GM12878 (cell line): Measurements from ENCODE around the gene TMEM181. TPM values are rescaled to one million over a fixed set of nuclear protein-coding genes. Genes with fewer than 3 reads are reported as not detected.
"Not testable (repeated sequence)": the region's sequence is repeated elsewhere in the genome, so short reads cannot be mapped to it uniquely, and the experiment has no call there.

Source experiments
- ATAC-seq: fragments of 200-7000 bp; cut with Tn5 transposase; 3 replicates; pipeline ENCODE4 v1.9.1; 2020; ENCODE audit warnings: mild to moderate bottlenecking, moderate library complexity
- BruUV-seq: library from RNA; stranded (reverse); fragments of 400-500 nt; replicated peaks from 2 replicates; lab custom pipeline; 2021; lab: Mats Ljungman, UMichigan
- CTCF ChIA-PET: fragments of 300-600 bp; sonication (Branson Sonifier 250); formaldehyde crosslinking; extraction: SDS; loops from one replicate; lab custom pipeline; 2021; ENCODE audit warnings: inconsistent platforms; lab: Yijun Ruan, JAX
- POLR2A ChIA-PET: fragments of 350-600 bp; formaldehyde crosslinking; extraction: SDS; loops from one replicate; lab custom pipeline; 2021; ENCODE audit warnings: inconsistent platforms; lab: Charles Lee
- RAD21 ChIA-PET: fragments of 300-600 bp; sonication (Branson Sonifier 250); formaldehyde crosslinking; loops from one replicate; lab custom pipeline; 2023; ENCODE audit warnings: antibody characterized with exemption; ENCODE audit not compliant: unreplicated experiment; lab: Charles Lee
- SMC1A ChIA-PET: fragments of 300-600 bp; sonication (Branson Sonifier 250); formaldehyde crosslinking; loops from one replicate; lab custom pipeline; 2023; ENCODE audit not compliant: unreplicated experiment, uncharacterized antibody; lab: Charles Lee
- DNase-seq: peaks from one replicate; pipeline ENCODE4 v3.0.0-alpha.2; 2011; ENCODE audit warnings: low read depth, low spot score
- FAIRE-seq: peaks from 3 replicates; lab custom pipeline; 2011; peaks lifted over from hg19 to GRCh38; lab: Jason Lieb, UNC
- H2AFZ ChIP-seq: 2 replicates; pipeline ENCODE4 v1.6.0; 2011; ENCODE audit warnings: low read depth, low read length, control low read depth; ENCODE audit not compliant: control insufficient read depth
- H3K27ac ChIP-seq: 2 replicates; pipeline ENCODE4 v1.5.1; 2011; ENCODE audit warnings: control low read depth; ENCODE audit not compliant: control insufficient read depth, insufficient read depth
- H3K27me3 ChIP-seq, 2 experiments: replicated peaks in 1 of 2; 2 replicates each; pipeline versions ENCODE4 v1.6.0 to v1.6.1; 2011; ENCODE audit warnings: low read length in 1 of 2; ENCODE audit not compliant: control insufficient read depth in 2 of 2, insufficient read depth in 2 of 2
- H3K36me3 ChIP-seq, 2 experiments: 2 replicates each; pipeline ENCODE4 v1.5.1; 2011; ENCODE audit warnings: low read length in 1 of 2; ENCODE audit not compliant: control insufficient read depth in 2 of 2, insufficient read depth in 2 of 2
- H3K4me1 ChIP-seq: 2 replicates; pipeline ENCODE4 v1.6.1; 2011; ENCODE audit warnings: mild to moderate bottlenecking, low read length, moderate library complexity, mixed read lengths; ENCODE audit not compliant: control insufficient read depth, insufficient read depth
- H3K4me2 ChIP-seq: 2 replicates; pipeline ENCODE4 v1.6.0; 2011; ENCODE audit warnings: control low read depth; ENCODE audit not compliant: control insufficient read depth, insufficient read depth
- H3K4me3 ChIP-seq: fragments of 200-600 bp; sonication (generic); 2 replicates; pipeline ENCODE4 v1.5.1; 2016
- H3K79me2 ChIP-seq: 2 replicates; pipeline ENCODE4 v1.6.0; 2011; ENCODE audit warnings: low read length; ENCODE audit not compliant: control insufficient read depth, insufficient read depth
- H3K9ac ChIP-seq: 2 replicates; pipeline ENCODE4 v1.8.0; 2011; ENCODE audit warnings: low read length, control low read depth, mixed read lengths; ENCODE audit not compliant: control insufficient read depth, insufficient read depth
- H3K9me3 ChIP-seq: replicated peaks from 3 replicates; pipeline ENCODE4 v1.5.1; 2011; ENCODE audit warnings: mild to moderate bottlenecking, low read length; ENCODE audit not compliant: control insufficient read depth, insufficient read depth
- H4K20me1 ChIP-seq: 2 replicates; pipeline ENCODE4 v1.6.0; 2011; ENCODE audit not compliant: control insufficient read depth, insufficient read depth
- WGBS: methylation state at CpG from one replicate; pipeline ENCODE4 v1.1.6; 2016; ENCODE audit warnings: low lambda C conversion rate; ENCODE audit not compliant: insufficient replicate concordance, insufficient coverage; ENCODE audit errors: missing lambda C conversion rate; 5-methylcytosine and 5-hydroxymethylcytosine counted together
- in situ Hi-C: fragments of 300-500 bp; cut with MboI; formaldehyde crosslinking; loops from 9 replicates; pipeline ENCODE4 v1.14.3; 2018; ENCODE audit warnings: mixed read lengths
- intact Hi-C: fragments of 100-400 bp; cut with micrococcal nuclease; formaldehyde crosslinking; loops from one replicate; pipeline ENCODE4 v1.14.2; 2022; ENCODE audit not compliant: unreplicated experiment
- polyA plus RNA-seq, 11 experiments: library from polyadenylated mRNA; depleted of rRNA in 4 of 11; unstranded in 6 of 11; stranded (reverse) in 5 of 11; fragments of >200 nt; fragmentation: Nextera tagmentation in 4 of 11; fragmentation: Illumina TruSeq in 1 of 11; extraction: Ambion mirVana in 4 of 11; extraction: Trizol in 1 of 11; gene quantifications; 1 replicate in 1 of 11; 2 replicates in 10 of 11; pipeline versions ENCODE4 v1.2.1 to v1.2.3, GENCODE V29; 2011 to 2016; ENCODE audit warnings: inconsistent platforms in 2 of 11, missing spikeins in 2 of 11, low read depth in 1 of 11
- total RNA-seq, 4 experiments: library from RNA; depleted of rRNA in 3 of 4; stranded (reverse); fragments of >200 nt in 3 of 4; fragmentation: Illumina TruSeq in 1 of 4; extraction: Trizol in 1 of 4; gene quantifications; 2 replicates each; pipeline versions ENCODE4 v1.2.1 to v1.2.3, GENCODE V29; 2013 to 2021
- TF ChIP-seq, protein P1 (sequence below): fragments of 450-650 bp; formaldehyde crosslinking; IDR thresholded peaks from 2 replicates; pipeline ENCODE4 v1.4.0; 2022; ENCODE audit warnings: mild to moderate bottlenecking, moderate library complexity
- TF ChIP-seq, protein P2 (sequence below): IDR thresholded peaks from 2 replicates; pipeline ENCODE4 v1.6.1; 2011; ENCODE audit warnings: borderline replicate concordance, low read depth, mild to moderate bottlenecking, moderate library complexity, mixed read lengths, low read length; ENCODE audit not compliant: insufficient read depth; ENCODE audit errors: extremely low read length

TMEM181 gene
- total and polyA plus RNA-seq, 10 of the 15 experiments (the other 5 are each of a cell fraction or from before 2014, with no cell fraction given) = 1.5 to 7.9 (median 5.2) TPM

DNA sequence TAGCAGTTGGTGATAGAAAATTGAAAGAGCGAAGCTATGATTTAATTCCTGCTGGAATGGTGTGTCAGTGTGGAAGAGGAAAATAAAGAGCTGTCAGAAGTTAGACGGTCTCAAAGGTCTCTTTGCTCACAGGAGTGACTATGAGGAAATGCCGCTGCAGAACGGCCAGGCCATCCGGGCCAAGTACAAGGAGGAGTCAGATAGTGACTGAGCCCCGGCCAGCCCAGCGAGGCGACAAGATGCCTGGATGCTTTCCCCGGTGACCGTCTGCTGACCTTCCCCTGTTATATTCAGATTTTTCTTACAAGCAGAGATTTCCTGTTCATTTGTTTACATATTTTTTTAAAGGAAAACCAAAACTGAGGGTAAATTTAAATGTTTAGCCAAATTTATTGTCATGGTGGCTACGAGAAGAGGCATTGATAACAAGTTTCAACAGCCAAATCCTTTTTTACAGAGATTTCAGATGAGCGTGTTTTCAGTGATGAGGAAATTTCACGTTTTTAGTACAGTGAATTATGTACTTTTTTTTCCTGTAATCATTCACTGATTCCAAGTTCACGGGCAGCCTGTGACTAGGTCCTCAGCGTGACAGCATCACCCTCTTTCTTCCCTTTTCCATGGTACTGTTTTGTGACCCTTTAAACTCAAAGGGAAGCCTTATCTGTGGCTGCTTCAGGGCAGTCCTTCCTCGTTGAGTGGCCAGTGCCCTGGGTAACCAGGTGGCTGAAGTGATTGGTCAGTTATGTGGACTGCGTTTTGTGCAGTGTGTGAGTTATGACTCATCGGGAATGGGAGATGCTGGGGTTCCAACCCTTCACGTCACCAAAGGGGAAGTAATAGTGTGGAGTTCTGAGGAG is 72.0 kb downstream of the TMEM181 start (continued):
- TF ChIP-seq, protein P1, sequence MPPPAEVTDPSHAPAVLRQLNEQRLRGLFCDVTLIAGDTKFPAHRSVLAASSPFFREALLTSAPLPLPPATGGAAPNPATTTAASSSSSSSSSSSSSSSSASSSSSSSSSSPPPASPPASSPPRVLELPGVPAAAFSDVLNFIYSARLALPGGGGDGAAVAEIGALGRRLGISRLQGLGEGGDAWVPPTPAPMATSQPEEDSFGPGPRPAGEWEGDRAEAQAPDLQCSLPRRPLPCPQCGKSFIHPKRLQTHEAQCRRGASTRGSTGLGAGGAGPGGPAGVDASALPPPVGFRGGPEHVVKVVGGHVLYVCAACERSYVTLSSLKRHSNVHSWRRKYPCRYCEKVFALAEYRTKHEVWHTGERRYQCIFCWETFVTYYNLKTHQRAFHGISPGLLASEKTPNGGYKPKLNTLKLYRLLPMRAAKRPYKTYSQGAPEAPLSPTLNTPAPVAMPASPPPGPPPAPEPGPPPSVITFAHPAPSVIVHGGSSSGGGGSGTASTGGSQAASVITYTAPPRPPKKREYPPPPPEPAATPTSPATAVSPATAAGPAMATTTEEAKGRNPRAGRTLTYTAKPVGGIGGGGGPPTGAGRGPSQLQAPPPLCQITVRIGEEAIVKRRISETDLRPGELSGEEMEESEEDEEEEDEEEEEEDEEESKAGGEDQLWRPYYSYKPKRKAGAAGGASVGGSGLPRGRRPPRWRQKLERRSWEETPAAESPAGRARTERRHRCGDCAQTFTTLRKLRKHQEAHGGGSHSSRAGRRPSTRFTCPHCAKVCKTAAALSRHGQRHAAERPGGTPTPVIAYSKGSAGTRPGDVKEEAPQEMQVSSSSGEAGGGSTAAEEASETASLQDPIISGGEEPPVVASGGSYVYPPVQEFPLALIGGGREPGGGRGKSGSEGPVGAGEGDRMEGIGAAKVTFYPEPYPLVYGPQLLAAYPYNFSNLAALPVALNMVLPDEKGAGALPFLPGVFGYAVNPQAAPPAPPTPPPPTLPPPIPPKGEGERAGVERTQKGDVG = no peak
- TF ChIP-seq, protein P2, sequence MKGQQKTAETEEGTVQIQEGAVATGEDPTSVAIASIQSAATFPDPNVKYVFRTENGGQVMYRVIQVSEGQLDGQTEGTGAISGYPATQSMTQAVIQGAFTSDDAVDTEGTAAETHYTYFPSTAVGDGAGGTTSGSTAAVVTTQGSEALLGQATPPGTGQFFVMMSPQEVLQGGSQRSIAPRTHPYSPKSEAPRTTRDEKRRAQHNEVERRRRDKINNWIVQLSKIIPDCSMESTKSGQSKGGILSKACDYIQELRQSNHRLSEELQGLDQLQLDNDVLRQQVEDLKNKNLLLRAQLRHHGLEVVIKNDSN = no peak

DNA sequence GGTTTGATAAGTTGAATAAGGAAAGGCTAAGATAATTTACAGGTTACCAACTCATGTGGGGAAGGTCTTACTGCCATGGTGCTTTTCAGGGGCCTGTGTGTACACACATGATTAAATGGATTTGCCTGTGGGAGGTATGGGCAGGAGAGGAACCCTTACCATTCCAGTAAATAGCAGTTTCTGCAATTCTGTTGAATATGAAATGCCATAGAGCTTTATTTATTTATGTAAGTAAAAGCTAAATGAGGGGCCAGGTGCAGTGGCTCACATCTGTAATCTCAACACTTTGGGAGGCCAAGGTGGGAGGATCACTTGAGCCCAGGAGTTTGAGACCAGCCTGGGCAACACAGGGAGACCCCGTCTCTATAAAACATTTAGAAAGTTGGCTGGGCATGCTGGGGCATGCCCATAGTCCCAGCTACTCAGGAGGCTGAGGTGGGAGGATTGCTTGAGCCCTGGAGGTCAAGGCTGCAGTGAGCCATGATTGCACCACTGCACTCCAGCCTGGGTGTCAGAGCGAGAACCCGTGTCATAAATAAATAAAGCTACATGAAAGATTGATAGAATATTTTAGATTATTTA is 72.7 kb downstream of the TMEM181 start:
- H3K9ac ChIP-seq, POLR2A ChIA-PET, H2AFZ ChIP-seq, H3K9me3 ChIP-seq, intact Hi-C loops, H3K79me2 ChIP-seq, H3K4me3 ChIP-seq, FAIRE-seq, H3K4me1 ChIP-seq, H3K4me2 ChIP-seq, in situ Hi-C loops, H4K20me1 ChIP-seq, H3K27me3 ChIP-seq, DNase-seq, ATAC-seq, BruUV-seq, H3K27ac ChIP-seq: not testable (repeated sequence)
- WGBS = 96% methylated on average over 3 of the region's 3 CpGs
- ChIA-PET CTCF (interaction anchor here (1.3 to 1.6 kb wide), 2 partner anchors 27 to 59 kb away, joined by 3 to 12 read pairs; no protein-coding TSS in a partner anchor), RAD21 (interaction anchor here (0.6 to 1.1 kb wide), 2 partner anchors 12 to 31 kb away, joined by 3 read pairs; partner anchors contain the start of gene DYNLT1), SMC1A (interaction anchor here (1.3 kb wide), 1 partner anchor 21 kb away, joined by 4 read pairs; no protein-coding TSS in a partner anchor)
- peaks cover 13 to 18% of the 10 kb centered on the region in 2 experiments for H3K36me3 ChIP-seq
